GM12878 (cell line): ENCODE results near the gene DPM1. TPM values are rescaled to one million over a fixed set of nuclear protein-coding genes. Genes with fewer than 3 reads are reported as not detected.
A peak's percentile ranks its signal among the peaks of the same experiment; 100 is the strongest.

Experiments
- ATF7 ChIP-seq: fragments of 450-650 bp; IDR thresholded peaks from 2 replicates; pipeline ENCODE4 v1.6.1; 2016; ENCODE audit warnings: low read depth, mild to moderate bottlenecking
- BHLHE40 ChIP-seq, 2 experiments: fragments of 450-650 bp in 1 of 2; IDR thresholded peaks; 2 replicates each; pipeline ENCODE4 v1.6.1; 2011 to 2017; ENCODE audit warnings: low read depth in 2 of 2, borderline replicate concordance in 1 of 2, improper control_type of control experiment in 1 of 2, low read length in 1 of 2, mild to moderate bottlenecking in 1 of 2
- BRCA1 ChIP-seq: IDR thresholded peaks from 2 replicates; pipeline ENCODE4 v1.6.1; 2011; ENCODE audit warnings: low read depth, low read length, improper control_type of control experiment
- CBX3 ChIP-seq: fragments of 200-600 bp; sonication (generic); IDR thresholded peaks from 2 replicates; pipeline ENCODE4 v1.6.1; 2016; ENCODE audit warnings: low read depth, borderline replicate concordance
- CHD2 ChIP-seq: IDR thresholded peaks from 2 replicates; pipeline ENCODE4 v1.6.1; 2011; ENCODE audit warnings: low read depth, low read length, improper control_type of control experiment, borderline replicate concordance
- DPF2 ChIP-seq: fragments of 450-650 bp; IDR thresholded peaks from 2 replicates; pipeline ENCODE4 v1.6.1; 2017; ENCODE audit warnings: mild to moderate bottlenecking
- HDAC6 ChIP-seq: fragments of 200-600 bp; sonication (generic); IDR thresholded peaks from one replicate; pipeline ENCODE4 v1.8.0; 2017; ENCODE audit warnings: antibody characterized with exemption; ENCODE audit not compliant: unreplicated experiment
- JUND ChIP-seq: IDR thresholded peaks from 2 replicates; pipeline ENCODE4 v1.6.1; 2012; ENCODE audit warnings: low read depth, mild to moderate bottlenecking, low read length, improper control_type of control experiment, moderate library complexity
- MTA2 ChIP-seq: fragments of 450-650 bp; IDR thresholded peaks from 2 replicates; pipeline ENCODE4 v1.6.1; 2016; ENCODE audit warnings: low read depth, mild to moderate bottlenecking, moderate library complexity
- MYC ChIP-seq: IDR thresholded peaks from 2 replicates; pipeline ENCODE4 v1.6.1; 2011; ENCODE audit warnings: mild to moderate bottlenecking, low read length, moderate library complexity, inconsistent platforms; ENCODE audit not compliant: insufficient read depth, insufficient replicate concordance, insufficient read length, severe bottlenecking
- NBN ChIP-seq: fragments of 450-650 bp; IDR thresholded peaks from 2 replicates; pipeline ENCODE4 v1.6.1; 2016
- NR2C1 ChIP-seq: fragments of 450-650 bp; IDR thresholded peaks from 2 replicates; pipeline ENCODE4 v1.6.1; 2017; ENCODE audit warnings: antibody characterized with exemption, mild to moderate bottlenecking, moderate library complexity
- PAX5 ChIP-seq: IDR thresholded peaks from 2 replicates; pipeline ENCODE4 v1.6.1; 2011; ENCODE audit warnings: low read depth, low read length, borderline replicate concordance
- RBBP5 ChIP-seq: fragments of 200-600 bp; sonication (generic); conservative IDR thresholded peaks from 2 replicates; pipeline ENCODE4 v1.6.1; 2016
- STAT1 ChIP-seq: fragments of 450-650 bp; conservative IDR thresholded peaks from 2 replicates; pipeline ENCODE4 v1.6.1; 2014; ENCODE audit warnings: antibody characterized with exemption, mild to moderate bottlenecking
- YY1 ChIP-seq: IDR thresholded peaks from 2 replicates; pipeline ENCODE4 v1.6.1; 2011; ENCODE audit warnings: low read depth, mild to moderate bottlenecking, low read length
- ZNF274 ChIP-seq: IDR thresholded peaks from one replicate; pipeline ENCODE4 v1.8.0; 2011; ENCODE audit not compliant: insufficient read length, insufficient read depth
- polyA plus RNA-seq, 11 experiments: library from polyadenylated mRNA; depleted of rRNA in 4 of 11; unstranded in 6 of 11; stranded (reverse) in 5 of 11; fragments of >200 nt; fragmentation: Nextera tagmentation in 4 of 11; fragmentation: Illumina TruSeq in 1 of 11; extraction: Ambion mirVana in 4 of 11; extraction: Trizol in 1 of 11; gene quantifications; 1 replicate in 1 of 11; 2 replicates in 10 of 11; pipeline versions ENCODE4 v1.2.1 to v1.2.3, GENCODE V29; 2011 to 2016; ENCODE audit warnings: inconsistent platforms in 2 of 11, missing spikeins in 2 of 11, low read depth in 1 of 11
- total RNA-seq, 4 experiments: library from RNA; depleted of rRNA in 3 of 4; stranded (reverse); fragments of >200 nt in 3 of 4; fragmentation: Illumina TruSeq in 1 of 4; extraction: Trizol in 1 of 4; gene quantifications; 2 replicates each; pipeline versions ENCODE4 v1.2.1 to v1.2.3, GENCODE V29; 2013 to 2021
- TF ChIP-seq, protein P1 (sequence below): IDR thresholded peaks from 2 replicates; pipeline ENCODE4 v1.6.1; 2012; ENCODE audit warnings: improper control_type of control experiment, low read depth, low read length; ENCODE audit not compliant: insufficient replicate concordance
- TF ChIP-seq, protein P2 (sequence below): IDR thresholded peaks from 2 replicates; pipeline ENCODE4 v1.6.1; 2012; ENCODE audit warnings: low read depth, low read length, improper control_type of control experiment
- TF ChIP-seq, protein P3 (sequence below): IDR thresholded peaks from 2 replicates; pipeline ENCODE4 v1.6.1; 2012; ENCODE audit warnings: low read depth, low read length, improper control_type of control experiment
- TF ChIP-seq, protein P4 (sequence below): fragments of 450-650 bp; IDR thresholded peaks from 2 replicates; pipeline ENCODE4 v1.6.1; 2018; ENCODE audit warnings: borderline replicate concordance, mild to moderate bottlenecking; ENCODE audit not compliant: partially characterized antibody

Gene DPM1
- total and polyA plus RNA-seq, 10 of the 15 experiments (the other 5 are each of a cell fraction or from before 2014, with no cell fraction given), result 53.3 to 167 (median 108) TPM

DNA sequence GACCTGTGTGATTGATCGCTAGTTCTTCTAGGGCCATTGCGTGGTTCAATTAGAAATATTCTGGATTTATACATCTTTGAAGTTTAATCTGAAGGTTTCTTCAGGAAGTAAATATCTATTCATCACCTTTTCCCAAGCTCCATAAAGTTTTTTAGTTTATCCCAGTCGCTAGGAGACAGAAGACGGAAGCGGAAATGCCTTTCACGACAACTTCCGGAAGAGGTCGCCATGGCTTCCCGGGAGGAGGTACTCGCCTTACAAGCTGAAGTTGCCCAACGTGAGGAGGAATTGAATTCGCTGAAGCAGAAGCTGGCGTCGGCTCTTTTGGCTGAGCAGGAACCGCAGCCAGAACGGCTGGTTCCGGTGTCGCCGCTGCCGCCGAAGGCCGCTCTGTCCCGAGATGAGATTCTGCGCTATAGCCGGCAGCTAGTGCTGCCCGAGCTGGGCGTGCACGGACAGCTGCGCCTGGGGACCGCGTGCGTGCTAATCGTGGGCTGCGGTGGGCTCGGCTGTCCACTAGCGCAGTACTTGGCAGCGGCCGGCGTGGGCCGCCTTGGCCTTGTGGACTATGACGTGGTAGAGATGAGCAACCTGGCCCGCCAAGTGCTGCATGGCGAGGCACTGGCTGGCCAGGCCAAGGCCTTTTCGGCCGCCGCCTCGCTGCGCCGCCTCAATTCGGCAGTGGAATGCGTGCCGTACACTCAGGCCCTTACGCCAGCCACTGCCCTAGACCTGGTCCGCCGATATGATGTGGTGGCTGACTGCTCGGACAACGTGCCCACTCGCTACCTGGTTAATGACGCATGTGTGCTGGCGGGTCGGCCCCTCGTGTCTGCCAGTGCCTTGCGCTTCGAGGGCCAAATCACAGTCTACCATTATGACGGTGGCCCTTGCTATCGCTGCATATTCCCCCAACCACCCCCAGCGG lies 547 bp upstream of the DPM1 start, which contains the start of gene MOCS3 (continued):
- TF ChIP-seq, protein P1, sequence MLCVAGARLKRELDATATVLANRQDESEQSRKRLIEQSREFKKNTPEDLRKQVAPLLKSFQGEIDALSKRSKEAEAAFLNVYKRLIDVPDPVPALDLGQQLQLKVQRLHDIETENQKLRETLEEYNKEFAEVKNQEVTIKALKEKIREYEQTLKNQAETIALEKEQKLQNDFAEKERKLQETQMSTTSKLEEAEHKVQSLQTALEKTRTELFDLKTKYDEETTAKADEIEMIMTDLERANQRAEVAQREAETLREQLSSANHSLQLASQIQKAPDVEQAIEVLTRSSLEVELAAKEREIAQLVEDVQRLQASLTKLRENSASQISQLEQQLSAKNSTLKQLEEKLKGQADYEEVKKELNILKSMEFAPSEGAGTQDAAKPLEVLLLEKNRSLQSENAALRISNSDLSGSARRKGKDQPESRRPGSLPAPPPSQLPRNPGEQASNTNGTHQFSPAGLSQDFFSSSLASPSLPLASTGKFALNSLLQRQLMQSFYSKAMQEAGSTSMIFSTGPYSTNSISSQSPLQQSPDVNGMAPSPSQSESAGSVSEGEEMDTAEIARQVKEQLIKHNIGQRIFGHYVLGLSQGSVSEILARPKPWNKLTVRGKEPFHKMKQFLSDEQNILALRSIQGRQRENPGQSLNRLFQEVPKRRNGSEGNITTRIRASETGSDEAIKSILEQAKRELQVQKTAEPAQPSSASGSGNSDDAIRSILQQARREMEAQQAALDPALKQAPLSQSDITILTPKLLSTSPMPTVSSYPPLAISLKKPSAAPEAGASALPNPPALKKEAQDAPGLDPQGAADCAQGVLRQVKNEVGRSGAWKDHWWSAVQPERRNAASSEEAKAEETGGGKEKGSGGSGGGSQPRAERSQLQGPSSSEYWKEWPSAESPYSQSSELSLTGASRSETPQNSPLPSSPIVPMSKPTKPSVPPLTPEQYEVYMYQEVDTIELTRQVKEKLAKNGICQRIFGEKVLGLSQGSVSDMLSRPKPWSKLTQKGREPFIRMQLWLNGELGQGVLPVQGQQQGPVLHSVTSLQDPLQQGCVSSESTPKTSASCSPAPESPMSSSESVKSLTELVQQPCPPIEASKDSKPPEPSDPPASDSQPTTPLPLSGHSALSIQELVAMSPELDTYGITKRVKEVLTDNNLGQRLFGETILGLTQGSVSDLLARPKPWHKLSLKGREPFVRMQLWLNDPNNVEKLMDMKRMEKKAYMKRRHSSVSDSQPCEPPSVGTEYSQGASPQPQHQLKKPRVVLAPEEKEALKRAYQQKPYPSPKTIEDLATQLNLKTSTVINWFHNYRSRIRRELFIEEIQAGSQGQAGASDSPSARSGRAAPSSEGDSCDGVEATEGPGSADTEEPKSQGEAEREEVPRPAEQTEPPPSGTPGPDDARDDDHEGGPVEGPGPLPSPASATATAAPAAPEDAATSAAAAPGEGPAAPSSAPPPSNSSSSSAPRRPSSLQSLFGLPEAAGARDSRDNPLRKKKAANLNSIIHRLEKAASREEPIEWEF, result no peak
- no peak for TF ChIP-seq PAX5
- TF ChIP-seq BRCA1, result no peak
- TF ChIP-seq HDAC6, result no peak
- TF ChIP-seq YY1, result peak; percentile 88
- peak; percentile 100 for TF ChIP-seq ATF7
- TF ChIP-seq, protein P2, sequence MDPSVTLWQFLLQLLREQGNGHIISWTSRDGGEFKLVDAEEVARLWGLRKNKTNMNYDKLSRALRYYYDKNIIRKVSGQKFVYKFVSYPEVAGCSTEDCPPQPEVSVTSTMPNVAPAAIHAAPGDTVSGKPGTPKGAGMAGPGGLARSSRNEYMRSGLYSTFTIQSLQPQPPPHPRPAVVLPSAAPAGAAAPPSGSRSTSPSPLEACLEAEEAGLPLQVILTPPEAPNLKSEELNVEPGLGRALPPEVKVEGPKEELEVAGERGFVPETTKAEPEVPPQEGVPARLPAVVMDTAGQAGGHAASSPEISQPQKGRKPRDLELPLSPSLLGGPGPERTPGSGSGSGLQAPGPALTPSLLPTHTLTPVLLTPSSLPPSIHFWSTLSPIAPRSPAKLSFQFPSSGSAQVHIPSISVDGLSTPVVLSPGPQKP, result peak; percentile 45; the same call in 1 of the 2 replicates
- TF ChIP-seq BHLHE40 (IDR thresholded peaks at IDR 0.05; ENCODE audit: borderline replicate concordance in 1 of 2, low read depth in 2 of 2, low read length in 1 of 2), result peak; percentile 95 to 97
- no peak for TF ChIP-seq CHD2
- TF ChIP-seq MTA2, result no peak
- peak; percentile 98 for TF ChIP-seq JUND
- TF ChIP-seq RBBP5, result no peak
- TF ChIP-seq ZNF274, result no peak
- TF ChIP-seq, protein P3, sequence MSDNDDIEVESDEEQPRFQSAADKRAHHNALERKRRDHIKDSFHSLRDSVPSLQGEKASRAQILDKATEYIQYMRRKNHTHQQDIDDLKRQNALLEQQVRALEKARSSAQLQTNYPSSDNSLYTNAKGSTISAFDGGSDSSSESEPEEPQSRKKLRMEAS, result no peak
- TF ChIP-seq STAT1, result no peak
- TF ChIP-seq, protein P4, sequence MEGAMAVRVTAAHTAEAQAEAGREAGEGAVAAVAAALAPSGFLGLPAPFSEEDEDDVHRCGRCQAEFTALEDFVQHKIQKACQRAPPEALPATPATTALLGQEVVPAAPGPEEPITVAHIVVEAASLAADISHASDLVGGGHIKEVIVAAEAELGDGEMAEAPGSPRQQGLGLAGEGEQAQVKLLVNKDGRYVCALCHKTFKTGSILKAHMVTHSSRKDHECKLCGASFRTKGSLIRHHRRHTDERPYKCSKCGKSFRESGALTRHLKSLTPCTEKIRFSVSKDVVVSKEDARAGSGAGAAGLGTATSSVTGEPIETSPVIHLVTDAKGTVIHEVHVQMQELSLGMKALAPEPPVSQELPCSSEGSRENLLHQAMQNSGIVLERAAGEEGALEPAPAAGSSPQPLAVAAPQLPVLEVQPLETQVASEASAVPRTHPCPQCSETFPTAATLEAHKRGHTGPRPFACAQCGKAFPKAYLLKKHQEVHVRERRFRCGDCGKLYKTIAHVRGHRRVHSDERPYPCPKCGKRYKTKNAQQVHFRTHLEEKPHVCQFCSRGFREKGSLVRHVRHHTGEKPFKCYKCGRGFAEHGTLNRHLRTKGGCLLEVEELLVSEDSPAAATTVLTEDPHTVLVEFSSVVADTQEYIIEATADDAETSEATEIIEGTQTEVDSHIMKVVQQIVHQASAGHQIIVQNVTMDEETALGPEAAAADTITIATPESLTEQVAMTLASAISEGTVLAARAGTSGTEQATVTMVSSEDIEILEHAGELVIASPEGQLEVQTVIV, result peak; percentile 78
- TF ChIP-seq NR2C1, result peak; percentile 89
- TF ChIP-seq DPF2, result 0 out of 2 replicates have a peak, but pooled peaks have one; percentile 16
- TF ChIP-seq MYC, result peak; percentile 24
- no peak for TF ChIP-seq CBX3
- TF ChIP-seq NBN, result peak; percentile 75; the same call in 1 of the 2 replicates
